ENCODE measurements around the gene SHC2.
"Not testable (repeated sequence)": the region's sequence is repeated elsewhere in the genome, so short reads cannot be mapped to it uniquely, and the experiment has no call there.

Gene SHC2

DNA sequence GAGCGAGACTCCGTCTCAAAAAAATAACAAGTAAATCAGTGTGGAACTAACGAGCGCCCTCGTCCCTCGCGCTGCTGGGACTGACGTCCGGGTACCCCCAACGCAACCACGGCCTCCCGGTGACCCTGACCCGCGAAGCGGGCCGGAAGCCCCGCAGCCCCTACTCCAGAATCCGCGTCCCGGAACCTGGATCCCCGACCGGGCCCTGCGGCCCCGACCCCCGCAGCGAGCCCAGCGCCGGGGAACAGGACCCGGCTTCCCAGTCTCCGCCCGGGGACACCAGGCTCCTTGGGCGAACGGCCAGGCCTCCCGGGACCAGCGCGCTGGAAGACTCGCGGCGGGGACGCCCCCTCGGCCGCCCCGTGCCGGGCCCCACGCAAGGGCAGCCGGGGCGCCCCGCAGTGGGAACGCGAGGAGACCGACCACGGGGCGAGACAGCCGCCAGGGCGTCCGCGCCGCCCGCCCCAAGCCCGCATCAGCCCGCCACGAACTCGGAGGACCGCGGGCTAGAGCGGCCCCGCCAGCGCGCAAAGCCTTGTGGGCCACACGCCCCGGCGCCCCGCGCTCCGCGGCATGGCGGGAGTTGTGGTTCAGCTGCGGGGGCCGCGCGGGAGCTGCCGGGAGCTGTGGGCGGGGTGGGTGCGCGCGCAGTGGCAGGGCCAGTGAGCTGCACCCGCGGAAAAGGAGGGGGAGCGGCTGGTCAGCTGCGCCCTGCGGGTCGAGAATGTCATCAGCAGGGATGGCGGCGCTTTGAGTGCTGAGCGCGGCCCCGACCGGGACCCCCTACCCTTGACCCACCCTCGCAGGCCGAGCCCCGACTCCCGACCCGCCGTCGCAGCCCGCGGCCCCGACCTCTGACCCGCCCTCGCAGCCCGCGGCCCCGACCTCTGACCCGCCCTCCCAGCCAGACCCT, 27.9 kb upstream of the SHC2 start:
- no peaks in the 10 kb centered on the region for H3K36me3 ChIP-seq (ENCODE audit: control insufficient read depth, insufficient read depth, low read length)
- peak overlapping the region; percentile 74 for H3K9ac ChIP-seq (ENCODE audit: low read depth, low read length)
- peak overlapping the region; percentile 88 for H3K4me3 ChIP-seq (ENCODE audit: low read depth, low read length)
- peaks cover 9% of the 10 kb centered on the region; the same call in 1 of the 2 replicates for H3K4me1 ChIP-seq (ENCODE audit: control insufficient read depth, insufficient read depth, low read length)
- no peaks in the 10 kb centered on the region for H3K9me3 ChIP-seq (ENCODE audit: control insufficient read depth, insufficient read depth, low read length)
- H3K27ac ChIP-seq (ENCODE audit: low read depth, low read length) = peak overlapping the region; percentile 75
- H3K27me3 ChIP-seq (ENCODE audit: control insufficient read depth, insufficient read depth, low read length) = no peaks in the 10 kb centered on the region; the same call in 1 of the 2 replicates

DNA sequence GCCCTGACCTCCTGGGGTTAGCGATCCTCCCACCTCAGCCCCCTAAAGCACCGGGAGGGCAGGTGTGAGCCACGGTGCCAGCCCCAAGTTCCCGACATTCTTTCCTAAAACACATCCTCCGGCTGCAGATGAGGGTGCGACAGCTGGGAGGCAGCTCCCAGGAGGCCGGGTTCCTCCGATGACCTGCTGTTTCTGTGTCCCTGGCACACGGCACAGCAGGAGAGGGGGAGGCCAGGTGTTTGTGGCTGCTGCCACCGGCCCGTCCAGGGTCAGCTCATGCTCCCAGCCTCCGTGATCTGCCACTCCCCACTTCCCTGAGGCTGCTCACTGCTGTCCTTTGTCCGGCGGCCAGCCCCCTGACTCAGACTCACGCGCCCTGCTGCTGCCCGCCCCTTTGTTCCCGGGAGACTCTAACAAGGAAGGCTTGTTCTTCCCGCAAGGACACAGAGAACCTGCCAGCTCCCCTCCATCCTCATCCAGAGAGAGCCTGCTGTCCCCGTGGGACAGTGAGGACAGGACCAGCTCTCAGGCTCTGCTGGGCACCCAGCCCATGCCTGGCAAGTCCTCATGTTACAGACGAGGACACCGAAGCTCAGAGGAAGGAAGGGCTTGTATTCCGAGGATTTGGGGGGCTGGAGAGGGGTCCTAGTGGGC, 24.9 kb upstream of the SHC2 start:
- H3K36me3 ChIP-seq (ENCODE audit: control insufficient read depth, insufficient read depth, low read length) = no peaks in the 10 kb centered on the region
- peak overlapping the region; percentile 29; the same call in 1 of the 2 replicates for H3K4me3 ChIP-seq (ENCODE audit: low read depth, low read length)
- H3K9me3 ChIP-seq (ENCODE audit: control insufficient read depth, insufficient read depth, low read length) = no peaks in the 10 kb centered on the region
- peaks cover 9% of the 10 kb centered on the region; the same call in 1 of the 2 replicates for H3K4me1 ChIP-seq (ENCODE audit: control insufficient read depth, insufficient read depth, low read length)
- H3K27ac ChIP-seq (ENCODE audit: low read depth, low read length) = peak overlapping the region; percentile 21
- no peak overlapping the region for H3K9ac ChIP-seq (ENCODE audit: low read depth, low read length)
- H3K27me3 ChIP-seq (ENCODE audit: control insufficient read depth, insufficient read depth, low read length) = no peaks in the 10 kb centered on the region; the same call in 1 of the 2 replicates

DNA sequence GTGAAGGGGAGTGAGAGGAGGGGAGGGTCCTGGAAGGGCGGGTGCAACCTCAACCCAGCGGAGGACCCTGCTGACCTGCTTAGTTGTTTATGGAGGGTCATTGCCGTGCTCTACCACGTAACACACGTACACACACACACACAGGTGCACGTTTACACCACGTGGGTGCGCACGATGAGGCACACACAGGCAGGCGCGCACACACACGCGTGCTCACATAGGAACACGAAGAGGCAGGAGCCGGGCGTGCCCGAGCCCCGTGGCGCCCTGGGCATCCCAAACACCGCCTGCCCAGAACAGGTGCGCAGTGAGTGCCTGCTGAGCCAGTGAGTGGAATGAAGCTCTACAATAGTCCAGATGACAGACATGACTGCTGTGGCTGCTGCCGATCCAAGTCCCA, 24.2 kb upstream of the SHC2 start:
- Histone ChIP-seq H3K9me3 (ENCODE audit: control insufficient read depth, insufficient read depth, low read length) (no peaks in the 10 kb centered on the region), H3K27ac (ENCODE audit: low read depth, low read length) (no peak overlapping the region), H3K4me1 (ENCODE audit: control insufficient read depth, insufficient read depth, low read length) (peaks cover 9% of the 10 kb centered on the region; the same call in 1 of the 2 replicates), H3K36me3 (ENCODE audit: control insufficient read depth, insufficient read depth, low read length) (no peaks in the 10 kb centered on the region), H3K4me3 (ENCODE audit: low read depth, low read length) (no peak overlapping the region), H3K27me3 (ENCODE audit: control insufficient read depth, insufficient read depth, low read length) (no peaks in the 10 kb centered on the region; the same call in 1 of the 2 replicates), H3K9ac (ENCODE audit: low read depth, low read length) (no peak overlapping the region)

DNA sequence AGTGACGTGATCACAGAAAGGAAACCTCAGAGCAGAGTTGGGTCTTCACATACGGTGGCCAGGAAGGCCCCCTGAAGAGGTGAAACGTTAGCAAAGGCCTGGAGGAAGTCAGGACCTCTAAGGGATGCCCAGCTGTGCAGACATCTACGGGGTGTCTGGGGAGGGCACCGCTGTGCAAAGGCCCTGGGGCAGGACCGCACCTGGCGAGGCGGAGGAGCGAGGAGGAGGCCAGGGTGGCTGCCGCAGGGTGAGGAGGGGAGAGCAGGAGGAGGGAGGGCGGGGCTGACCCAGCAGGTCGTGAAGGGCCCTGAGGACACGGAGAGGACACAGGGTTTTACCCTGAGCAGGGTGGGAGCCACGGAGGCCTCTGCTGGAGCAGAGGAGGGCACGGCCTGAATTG, 23.7 kb upstream of the SHC2 start:
- Histone ChIP-seq H3K4me1 (ENCODE audit: control insufficient read depth, insufficient read depth, low read length) (peaks cover 9% of the 10 kb centered on the region; the same call in 1 of the 2 replicates), H3K27me3 (ENCODE audit: control insufficient read depth, insufficient read depth, low read length) (no peaks in the 10 kb centered on the region; the same call in 1 of the 2 replicates), H3K4me3 (ENCODE audit: low read depth, low read length) (no peak overlapping the region), H3K27ac (ENCODE audit: low read depth, low read length) (no peak overlapping the region), H3K9me3 (ENCODE audit: control insufficient read depth, insufficient read depth, low read length) (no peaks in the 10 kb centered on the region), H3K36me3 (ENCODE audit: control insufficient read depth, insufficient read depth, low read length) (no peaks in the 10 kb centered on the region), H3K9ac (ENCODE audit: low read depth, low read length) (no peak overlapping the region)

DNA sequence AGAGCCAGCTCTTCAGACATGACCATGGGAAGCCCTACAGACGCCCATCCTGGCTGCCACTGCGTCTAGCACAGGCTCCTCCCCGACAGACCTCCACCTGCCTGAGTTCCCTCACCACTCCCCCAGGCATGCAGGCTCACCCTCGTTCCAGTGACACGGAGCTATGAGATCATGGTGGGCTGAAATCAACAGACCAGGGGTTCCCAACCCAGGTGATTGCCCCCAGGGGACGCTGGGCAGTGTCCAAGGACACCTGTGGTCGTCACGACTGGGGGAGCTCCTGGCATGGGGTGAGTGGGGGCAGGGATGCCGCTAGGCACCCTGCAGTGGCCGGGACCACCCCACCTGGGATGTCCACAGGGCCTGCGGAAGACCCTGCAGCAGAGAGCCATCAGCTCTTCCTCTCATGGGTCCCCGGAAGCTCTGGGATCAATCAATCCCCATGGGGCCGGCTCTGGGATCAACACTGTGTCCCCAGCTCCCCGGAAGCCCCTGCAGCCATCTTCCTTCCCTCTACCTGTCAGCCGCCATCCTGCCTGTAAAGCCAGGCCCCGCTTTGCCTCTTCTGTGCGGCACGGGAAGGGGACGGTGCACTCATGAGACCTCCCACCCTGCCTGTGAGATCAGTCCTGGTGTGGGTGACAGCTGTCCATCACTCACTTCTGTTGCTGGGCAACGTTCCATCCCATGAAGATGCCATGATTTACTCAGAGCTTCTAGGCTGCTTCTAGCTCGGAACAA, 22.7 kb upstream of the SHC2 start:
- Histone ChIP-seq H3K4me1 (ENCODE audit: control insufficient read depth, insufficient read depth, low read length) (peaks cover 9% of the 10 kb centered on the region; the same call in 1 of the 2 replicates), H3K4me3 (ENCODE audit: low read depth, low read length) (no peak overlapping the region), H3K36me3 (ENCODE audit: control insufficient read depth, insufficient read depth, low read length) (no peaks in the 10 kb centered on the region), H3K27ac (ENCODE audit: low read depth, low read length) (no peak overlapping the region), H3K9me3 (ENCODE audit: control insufficient read depth, insufficient read depth, low read length) (no peaks in the 10 kb centered on the region), H3K9ac (ENCODE audit: low read depth, low read length) (no peak overlapping the region), H3K27me3 (ENCODE audit: control insufficient read depth, insufficient read depth, low read length) (no peaks in the 10 kb centered on the region; the same call in 1 of the 2 replicates)

DNA sequence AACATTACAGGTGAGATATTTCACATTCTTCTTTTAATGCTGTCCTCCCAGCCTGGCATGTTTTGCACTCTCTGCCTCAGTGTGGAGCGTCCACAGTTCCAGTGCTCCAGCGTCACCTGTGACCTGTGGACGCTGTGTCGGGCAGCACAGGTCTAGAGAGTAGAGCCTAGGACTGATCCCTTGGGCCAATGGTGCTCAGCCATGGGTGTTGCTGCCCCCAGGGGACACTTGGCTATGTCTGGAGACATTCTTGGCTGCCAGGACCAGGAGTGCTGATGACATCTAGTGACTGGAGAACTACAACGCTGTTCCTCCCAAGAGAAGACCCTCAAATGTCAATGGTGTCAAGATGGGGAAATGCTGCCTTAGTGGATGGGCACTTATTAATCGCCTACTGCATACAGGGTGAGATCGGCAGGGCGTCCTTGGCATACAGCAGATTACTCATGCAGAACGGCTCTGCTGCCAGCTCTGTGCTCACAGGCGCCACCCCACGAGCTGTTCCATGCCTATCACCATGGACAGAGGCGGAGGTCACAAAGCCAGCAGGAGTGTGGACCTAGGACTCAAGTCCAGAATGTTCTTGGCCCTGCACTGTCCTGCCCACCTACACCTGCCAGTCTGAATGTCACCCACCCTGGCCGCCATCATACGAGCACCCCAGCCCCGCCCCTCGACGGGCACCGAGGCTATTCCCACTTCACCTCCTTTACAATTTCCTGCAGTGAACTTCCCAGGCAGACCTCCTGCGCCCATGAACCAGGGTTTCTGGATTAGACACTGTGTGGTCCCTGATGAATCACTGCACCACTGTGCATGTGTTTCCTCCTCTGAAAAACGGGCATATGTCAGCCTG, 21.6 kb upstream of the SHC2 start:
- no peaks in the 10 kb centered on the region for H3K9me3 ChIP-seq (ENCODE audit: control insufficient read depth, insufficient read depth, low read length)
- H3K4me3 ChIP-seq (ENCODE audit: low read depth, low read length) = no peak overlapping the region
- H3K9ac ChIP-seq (ENCODE audit: low read depth, low read length) = no peak overlapping the region
- no peak overlapping the region for H3K27ac ChIP-seq (ENCODE audit: low read depth, low read length)
- no peaks in the 10 kb centered on the region for H3K36me3 ChIP-seq (ENCODE audit: control insufficient read depth, insufficient read depth, low read length)
- peaks cover 9% of the 10 kb centered on the region; the same call in 1 of the 2 replicates for H3K4me1 ChIP-seq (ENCODE audit: control insufficient read depth, insufficient read depth, low read length)
- no peaks in the 10 kb centered on the region; the same call in 1 of the 2 replicates for H3K27me3 ChIP-seq (ENCODE audit: control insufficient read depth, insufficient read depth, low read length)

DNA sequence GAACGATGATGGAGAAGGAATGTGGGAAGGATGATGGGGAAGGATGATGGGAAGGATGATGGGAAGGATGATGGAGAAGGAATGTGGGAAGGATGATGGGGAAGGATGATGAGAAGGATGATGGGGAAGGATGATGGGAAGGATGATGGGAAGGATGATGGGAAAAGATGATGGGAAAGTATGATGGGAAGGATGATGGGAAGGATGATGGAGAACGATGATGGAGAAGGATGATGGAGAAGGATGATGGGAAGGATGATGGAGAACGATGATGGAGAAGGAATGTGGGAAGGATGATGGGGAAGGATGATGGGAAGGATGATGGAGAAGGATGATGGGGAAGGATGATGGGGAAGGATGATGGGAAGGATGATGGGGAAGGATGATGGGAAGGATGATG, 20.3 kb upstream of the SHC2 start:
- not testable (repeated sequence) for H3K36me3 ChIP-seq (ENCODE audit: control insufficient read depth, insufficient read depth, low read length); H3K4me1 ChIP-seq (ENCODE audit: control insufficient read depth, insufficient read depth, low read length); H3K9me3 ChIP-seq (ENCODE audit: control insufficient read depth, insufficient read depth, low read length); H3K9ac ChIP-seq (ENCODE audit: low read depth, low read length); H3K4me3 ChIP-seq (ENCODE audit: low read depth, low read length); H3K27ac ChIP-seq (ENCODE audit: low read depth, low read length); H3K27me3 ChIP-seq (ENCODE audit: control insufficient read depth, insufficient read depth, low read length)

DNA sequence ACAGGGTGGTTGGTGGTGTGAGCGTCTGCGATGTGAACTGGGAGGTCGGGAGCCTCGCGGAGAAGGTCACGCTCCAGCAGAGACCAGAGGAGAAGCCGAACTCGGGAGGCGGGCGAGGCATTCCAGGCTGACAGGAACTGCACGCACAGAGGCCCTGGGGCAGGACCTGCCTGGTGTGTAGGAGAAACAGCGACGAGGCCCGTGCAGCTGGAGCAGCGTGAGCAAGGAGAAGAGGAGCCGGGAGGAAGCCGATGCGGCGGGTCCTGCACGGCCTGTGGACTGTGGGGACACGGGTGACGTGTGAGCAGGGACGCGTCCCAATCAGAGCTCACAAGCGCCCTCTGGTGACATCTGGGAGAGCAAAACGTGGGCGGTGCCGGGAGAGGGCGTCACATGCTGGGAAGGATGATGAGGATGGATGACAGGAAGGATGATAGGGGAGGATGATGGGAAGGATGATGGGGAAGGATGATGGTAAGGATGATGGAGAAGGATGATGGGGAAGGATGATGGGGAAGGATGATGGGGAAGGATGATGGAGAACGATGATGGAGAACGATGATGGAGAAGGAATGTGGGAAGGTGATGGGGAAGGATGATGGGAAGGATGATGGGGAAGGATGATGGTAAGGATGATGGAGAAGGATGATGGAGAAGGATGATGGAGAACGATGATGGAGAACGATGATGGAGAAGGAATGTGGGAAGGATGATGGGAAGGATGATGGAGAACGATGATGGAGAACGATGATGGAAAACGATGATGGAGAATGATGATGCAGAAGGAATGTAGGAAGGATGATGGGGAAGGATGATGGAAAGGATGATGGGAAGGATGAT, 19.4 kb upstream of the SHC2 start:
- no peak overlapping the region for H3K4me3 ChIP-seq (ENCODE audit: low read depth, low read length)
- H3K27ac ChIP-seq (ENCODE audit: low read depth, low read length) = no peak overlapping the region
- H3K4me1 ChIP-seq (ENCODE audit: control insufficient read depth, insufficient read depth, low read length) = peaks cover 1% of the 10 kb centered on the region; the same call in 1 of the 2 replicates

DNA sequence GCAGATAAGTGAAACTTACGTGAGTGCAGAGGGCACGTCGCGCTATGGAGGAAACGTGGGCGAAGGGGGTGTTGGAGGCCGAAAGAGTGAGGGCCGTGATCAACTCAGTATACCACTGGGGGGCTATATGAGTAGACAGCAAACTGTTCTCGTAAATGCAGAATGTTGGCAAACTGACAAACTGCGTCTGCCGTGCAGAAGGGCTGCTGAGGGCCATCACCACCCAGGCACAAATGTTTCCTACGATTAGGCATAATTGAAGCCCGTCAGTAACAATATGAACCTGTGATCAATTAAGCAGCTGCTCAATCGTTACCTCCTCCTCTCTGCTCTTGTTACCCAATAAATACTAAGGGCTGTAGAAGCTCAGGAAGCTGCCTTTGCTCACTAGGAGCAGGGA, 18.1 kb upstream of the SHC2 start:
- Histone ChIP-seq H3K9ac (ENCODE audit: low read depth, low read length) (no peak overlapping the region), H3K4me1 (ENCODE audit: control insufficient read depth, insufficient read depth, low read length) (no peaks in the 10 kb centered on the region; the same call in 1 of the 2 replicates), H3K9me3 (ENCODE audit: control insufficient read depth, insufficient read depth, low read length) (no peaks in the 10 kb centered on the region), H3K4me3 (ENCODE audit: low read depth, low read length) (no peak overlapping the region), H3K36me3 (ENCODE audit: control insufficient read depth, insufficient read depth, low read length) (no peaks in the 10 kb centered on the region), H3K27me3 (ENCODE audit: control insufficient read depth, insufficient read depth, low read length) (no peaks in the 10 kb centered on the region), H3K27ac (ENCODE audit: low read depth, low read length) (no peak overlapping the region)

More for the DNA sequence above, 19.4 kb upstream of the SHC2 start:
- no peaks in the 10 kb centered on the region for H3K27me3 ChIP-seq (ENCODE audit: control insufficient read depth, insufficient read depth, low read length)
- no peaks in the 10 kb centered on the region for H3K9me3 ChIP-seq (ENCODE audit: control insufficient read depth, insufficient read depth, low read length)
- no peaks in the 10 kb centered on the region for H3K36me3 ChIP-seq (ENCODE audit: control insufficient read depth, insufficient read depth, low read length)
- H3K9ac ChIP-seq (ENCODE audit: low read depth, low read length) = no peak overlapping the region

Data from HUES48 (cell line).